GM12878 (cell line): ENCODE data around the gene DKK3. TPM values are rescaled to one million over a fixed set of nuclear protein-coding genes. Genes with fewer than 3 reads are reported as not detected.

Source experiments
- ATAC-seq: fragments of 200-7000 bp; cut with Tn5 transposase; 3 replicates; pipeline ENCODE4 v1.9.1; 2020; ENCODE audit warnings: mild to moderate bottlenecking, moderate library complexity
- BruUV-seq: library from RNA; stranded (reverse); fragments of 400-500 nt; replicated peaks from 2 replicates; lab custom pipeline; 2021; lab: Mats Ljungman, UMichigan
- CTCF ChIA-PET: fragments of 300-600 bp; sonication (Branson Sonifier 250); formaldehyde crosslinking; extraction: SDS; loops from one replicate; lab custom pipeline; 2021; ENCODE audit warnings: inconsistent platforms; lab: Yijun Ruan, JAX
- POLR2A ChIA-PET: fragments of 350-600 bp; formaldehyde crosslinking; extraction: SDS; loops from one replicate; lab custom pipeline; 2021; ENCODE audit warnings: inconsistent platforms; lab: Charles Lee
- RAD21 ChIA-PET: fragments of 300-600 bp; sonication (Branson Sonifier 250); formaldehyde crosslinking; loops from one replicate; lab custom pipeline; 2023; ENCODE audit warnings: antibody characterized with exemption; ENCODE audit not compliant: unreplicated experiment; lab: Charles Lee
- SMC1A ChIA-PET: fragments of 300-600 bp; sonication (Branson Sonifier 250); formaldehyde crosslinking; loops from one replicate; lab custom pipeline; 2023; ENCODE audit not compliant: unreplicated experiment, uncharacterized antibody; lab: Charles Lee
- DNase-seq: peaks from one replicate; pipeline ENCODE4 v3.0.0-alpha.2; 2011; ENCODE audit warnings: low read depth, low spot score
- FAIRE-seq: peaks from 3 replicates; lab custom pipeline; 2011; peaks lifted over from hg19 to GRCh38; lab: Jason Lieb, UNC
- H2AFZ ChIP-seq: 2 replicates; pipeline ENCODE4 v1.6.0; 2011; ENCODE audit warnings: low read depth, low read length, control low read depth; ENCODE audit not compliant: control insufficient read depth
- H3K27ac ChIP-seq: 2 replicates; pipeline ENCODE4 v1.5.1; 2011; ENCODE audit warnings: control low read depth; ENCODE audit not compliant: control insufficient read depth, insufficient read depth
- H3K27me3 ChIP-seq, 2 experiments: replicated peaks in 1 of 2; 2 replicates each; pipeline versions ENCODE4 v1.6.0 to v1.6.1; 2011; ENCODE audit warnings: low read length in 1 of 2; ENCODE audit not compliant: control insufficient read depth in 2 of 2, insufficient read depth in 2 of 2
- H3K36me3 ChIP-seq, 2 experiments: 2 replicates each; pipeline ENCODE4 v1.5.1; 2011; ENCODE audit warnings: low read length in 1 of 2; ENCODE audit not compliant: control insufficient read depth in 2 of 2, insufficient read depth in 2 of 2
- H3K4me1 ChIP-seq: 2 replicates; pipeline ENCODE4 v1.6.1; 2011; ENCODE audit warnings: mild to moderate bottlenecking, low read length, moderate library complexity, mixed read lengths; ENCODE audit not compliant: control insufficient read depth, insufficient read depth
- H3K4me2 ChIP-seq: 2 replicates; pipeline ENCODE4 v1.6.0; 2011; ENCODE audit warnings: control low read depth; ENCODE audit not compliant: control insufficient read depth, insufficient read depth
- H3K4me3 ChIP-seq: fragments of 200-600 bp; sonication (generic); 2 replicates; pipeline ENCODE4 v1.5.1; 2016
- H3K79me2 ChIP-seq: 2 replicates; pipeline ENCODE4 v1.6.0; 2011; ENCODE audit warnings: low read length; ENCODE audit not compliant: control insufficient read depth, insufficient read depth
- H3K9ac ChIP-seq: 2 replicates; pipeline ENCODE4 v1.8.0; 2011; ENCODE audit warnings: low read length, control low read depth, mixed read lengths; ENCODE audit not compliant: control insufficient read depth, insufficient read depth
- H3K9me3 ChIP-seq: replicated peaks from 3 replicates; pipeline ENCODE4 v1.5.1; 2011; ENCODE audit warnings: mild to moderate bottlenecking, low read length; ENCODE audit not compliant: control insufficient read depth, insufficient read depth
- H4K20me1 ChIP-seq: 2 replicates; pipeline ENCODE4 v1.6.0; 2011; ENCODE audit not compliant: control insufficient read depth, insufficient read depth
- BCL11A ChIP-seq: IDR thresholded peaks from 2 replicates; pipeline ENCODE4 v1.6.1; 2011; ENCODE audit warnings: low read depth, low read length
- CREM ChIP-seq: IDR thresholded peaks from 2 replicates; pipeline ENCODE4 v1.6.1; 2014; ENCODE audit warnings: antibody characterized with exemption, low read depth
- HDGF ChIP-seq: fragments of 450-650 bp; IDR thresholded peaks from 2 replicates; pipeline ENCODE4 v1.6.1; 2016; ENCODE audit warnings: antibody characterized with exemption
- MEF2A ChIP-seq: IDR thresholded peaks from 2 replicates; pipeline ENCODE4 v1.6.1; 2011; ENCODE audit warnings: low read depth, mild to moderate bottlenecking, low read length, moderate library complexity; ENCODE audit not compliant: insufficient read depth
- MTA2 ChIP-seq: fragments of 450-650 bp; IDR thresholded peaks from 2 replicates; pipeline ENCODE4 v1.6.1; 2016; ENCODE audit warnings: low read depth, mild to moderate bottlenecking, moderate library complexity
- NFXL1 ChIP-seq: fragments of 450-650 bp; IDR thresholded peaks from 2 replicates; pipeline ENCODE4 v1.6.1; 2017; ENCODE audit warnings: antibody characterized with exemption, mild to moderate bottlenecking, borderline replicate concordance
- NRF1 ChIP-seq: conservative IDR thresholded peaks from 2 replicates; pipeline ENCODE4 v1.6.1; 2011; ENCODE audit warnings: mild to moderate bottlenecking, low read depth, low read length, improper control_type of control experiment
- RAD21 ChIP-seq: IDR thresholded peaks from 2 replicates; pipeline ENCODE4 v1.6.1; 2011; ENCODE audit warnings: mild to moderate bottlenecking, low read depth, low read length, moderate library complexity; ENCODE audit not compliant: insufficient read depth
- RCOR1 ChIP-seq: conservative IDR thresholded peaks from 2 replicates; pipeline ENCODE4 v1.6.1; 2012; ENCODE audit warnings: low read depth, low read length, improper control_type of control experiment
- TAF1 ChIP-seq: IDR thresholded peaks from 2 replicates; pipeline ENCODE4 v1.6.1; 2011; ENCODE audit warnings: mild to moderate bottlenecking, low read depth, low read length, borderline replicate concordance
- ZBED1 ChIP-seq: IDR thresholded peaks from 2 replicates; pipeline ENCODE4 v1.6.1; 2016; ENCODE audit warnings: borderline replicate concordance
- WGBS: methylation state at CpG from one replicate; pipeline ENCODE4 v1.1.6; 2016; ENCODE audit warnings: low lambda C conversion rate; ENCODE audit not compliant: insufficient replicate concordance, insufficient coverage; ENCODE audit errors: missing lambda C conversion rate; 5-methylcytosine and 5-hydroxymethylcytosine counted together
- in situ Hi-C: fragments of 300-500 bp; cut with MboI; formaldehyde crosslinking; loops from 9 replicates; pipeline ENCODE4 v1.14.3; 2018; ENCODE audit warnings: mixed read lengths
- intact Hi-C: fragments of 100-400 bp; cut with micrococcal nuclease; formaldehyde crosslinking; loops from one replicate; pipeline ENCODE4 v1.14.2; 2022; ENCODE audit not compliant: unreplicated experiment
- polyA plus RNA-seq, 11 experiments: library from polyadenylated mRNA; depleted of rRNA in 4 of 11; unstranded in 6 of 11; stranded (reverse) in 5 of 11; fragments of >200 nt; fragmentation: Nextera tagmentation in 4 of 11; fragmentation: Illumina TruSeq in 1 of 11; extraction: Ambion mirVana in 4 of 11; extraction: Trizol in 1 of 11; gene quantifications; 1 replicate in 1 of 11; 2 replicates in 10 of 11; pipeline versions ENCODE4 v1.2.1 to v1.2.3, GENCODE V29; 2011 to 2016; ENCODE audit warnings: inconsistent platforms in 2 of 11, missing spikeins in 2 of 11, low read depth in 1 of 11
- total RNA-seq, 4 experiments: library from RNA; depleted of rRNA in 3 of 4; stranded (reverse); fragments of >200 nt in 3 of 4; fragmentation: Illumina TruSeq in 1 of 4; extraction: Trizol in 1 of 4; gene quantifications; 2 replicates each; pipeline versions ENCODE4 v1.2.1 to v1.2.3, GENCODE V29; 2013 to 2021
- TF ChIP-seq, protein P1 (sequence below): IDR thresholded peaks from 2 replicates; pipeline ENCODE4 v1.6.1; 2011; ENCODE audit warnings: borderline replicate concordance, low read depth, mild to moderate bottlenecking, moderate library complexity, low read length; ENCODE audit not compliant: insufficient read depth, poor library complexity, severe bottlenecking
- TF ChIP-seq, protein P2 (sequence below): fragments of 450-650 bp; IDR thresholded peaks from 2 replicates; pipeline ENCODE4 v1.6.1; 2017; ENCODE audit warnings: borderline replicate concordance
- TF ChIP-seq, protein P3 (sequence below): IDR thresholded peaks from 2 replicates; pipeline ENCODE4 v1.6.1; 2012; ENCODE audit warnings: low read depth, low read length, improper control_type of control experiment
- TF ChIP-seq, protein P4 (sequence below): fragments of 450-650 bp; IDR thresholded peaks from 2 replicates; pipeline ENCODE4 v1.6.1; 2014; ENCODE audit warnings: mild to moderate bottlenecking

Gene DKK3
- total and polyA plus RNA-seq, 10 of the 15 experiments (the other 5 are each of a cell fraction or from before 2014, with no cell fraction given) = 0.07 to 0.16 (median 0.15) TPM; not detected in 7

DNA sequence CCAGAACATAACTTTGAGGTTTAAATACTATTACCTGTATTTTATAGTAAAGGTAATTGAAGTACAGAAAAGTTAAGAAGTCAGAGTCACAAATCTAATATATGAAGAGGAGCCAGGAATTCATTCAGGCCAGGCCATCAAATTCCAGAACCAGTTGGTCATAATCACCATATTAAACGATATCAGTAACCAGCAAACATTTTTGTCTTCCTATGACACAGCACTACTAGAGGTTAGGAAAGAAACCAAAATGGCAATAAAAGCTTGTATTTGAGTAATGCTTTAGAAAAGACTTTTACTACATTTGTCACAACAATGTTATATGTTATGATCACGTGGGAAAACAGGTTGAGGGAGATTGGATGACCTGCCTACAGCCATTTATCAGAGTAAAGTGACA, 62.2 kb downstream of the DKK3 start:
- no peak overlapping the region for H3K9ac ChIP-seq
- TF ChIP-seq BCL11A = no peak
- TF ChIP-seq, protein P1, sequence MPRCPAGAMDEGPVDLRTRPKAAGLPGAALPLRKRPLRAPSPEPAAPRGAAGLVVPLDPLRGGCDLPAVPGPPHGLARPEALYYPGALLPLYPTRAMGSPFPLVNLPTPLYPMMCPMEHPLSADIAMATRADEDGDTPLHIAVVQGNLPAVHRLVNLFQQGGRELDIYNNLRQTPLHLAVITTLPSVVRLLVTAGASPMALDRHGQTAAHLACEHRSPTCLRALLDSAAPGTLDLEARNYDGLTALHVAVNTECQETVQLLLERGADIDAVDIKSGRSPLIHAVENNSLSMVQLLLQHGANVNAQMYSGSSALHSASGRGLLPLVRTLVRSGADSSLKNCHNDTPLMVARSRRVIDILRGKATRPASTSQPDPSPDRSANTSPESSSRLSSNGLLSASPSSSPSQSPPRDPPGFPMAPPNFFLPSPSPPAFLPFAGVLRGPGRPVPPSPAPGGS = no peak
- no peak for TF ChIP-seq CREM
- TF ChIP-seq, protein P2, sequence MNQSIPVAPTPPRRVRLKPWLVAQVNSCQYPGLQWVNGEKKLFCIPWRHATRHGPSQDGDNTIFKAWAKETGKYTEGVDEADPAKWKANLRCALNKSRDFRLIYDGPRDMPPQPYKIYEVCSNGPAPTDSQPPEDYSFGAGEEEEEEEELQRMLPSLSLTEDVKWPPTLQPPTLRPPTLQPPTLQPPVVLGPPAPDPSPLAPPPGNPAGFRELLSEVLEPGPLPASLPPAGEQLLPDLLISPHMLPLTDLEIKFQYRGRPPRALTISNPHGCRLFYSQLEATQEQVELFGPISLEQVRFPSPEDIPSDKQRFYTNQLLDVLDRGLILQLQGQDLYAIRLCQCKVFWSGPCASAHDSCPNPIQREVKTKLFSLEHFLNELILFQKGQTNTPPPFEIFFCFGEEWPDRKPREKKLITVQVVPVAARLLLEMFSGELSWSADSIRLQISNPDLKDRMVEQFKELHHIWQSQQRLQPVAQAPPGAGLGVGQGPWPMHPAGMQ = no peak
- TF ChIP-seq HDGF = no peak
- TF ChIP-seq ZBED1 = no peak
- TF ChIP-seq MEF2A = no peak
- TF ChIP-seq NFXL1 = no peak
- TF ChIP-seq, protein P3, sequence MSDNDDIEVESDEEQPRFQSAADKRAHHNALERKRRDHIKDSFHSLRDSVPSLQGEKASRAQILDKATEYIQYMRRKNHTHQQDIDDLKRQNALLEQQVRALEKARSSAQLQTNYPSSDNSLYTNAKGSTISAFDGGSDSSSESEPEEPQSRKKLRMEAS = no peak
- no peak for TF ChIP-seq NRF1
- no peak for TF ChIP-seq RAD21
- TF ChIP-seq, protein P4, sequence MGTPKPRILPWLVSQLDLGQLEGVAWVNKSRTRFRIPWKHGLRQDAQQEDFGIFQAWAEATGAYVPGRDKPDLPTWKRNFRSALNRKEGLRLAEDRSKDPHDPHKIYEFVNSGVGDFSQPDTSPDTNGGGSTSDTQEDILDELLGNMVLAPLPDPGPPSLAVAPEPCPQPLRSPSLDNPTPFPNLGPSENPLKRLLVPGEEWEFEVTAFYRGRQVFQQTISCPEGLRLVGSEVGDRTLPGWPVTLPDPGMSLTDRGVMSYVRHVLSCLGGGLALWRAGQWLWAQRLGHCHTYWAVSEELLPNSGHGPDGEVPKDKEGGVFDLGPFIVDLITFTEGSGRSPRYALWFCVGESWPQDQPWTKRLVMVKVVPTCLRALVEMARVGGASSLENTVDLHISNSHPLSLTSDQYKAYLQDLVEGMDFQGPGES = no peak
- TF ChIP-seq TAF1 = no peak
- no peak for TF ChIP-seq RCOR1
- TF ChIP-seq MTA2 = no peak
- no peaks in the 10 kb centered on the region for H3K9me3 ChIP-seq
- no peaks in the 10 kb centered on the region for H3K79me2 ChIP-seq
- H3K27me3 ChIP-seq = no peaks in the 10 kb centered on the region
- 100% methylated on average over 2 of the region's 2 CpGs for WGBS
- ATAC-seq (no peak), FAIRE-seq (no peak), DNase-seq (no peak)
- no peak overlapping the region for H3K4me2 ChIP-seq
- RAD21 ChIA-PET = no interaction called here
- POLR2A ChIA-PET = no interaction called here
- no peak overlapping the region for H2AFZ ChIP-seq
- H3K4me3 ChIP-seq = no peak overlapping the region
- in situ Hi-C loops (no loop called here), intact Hi-C loops (no loop called here)
- SMC1A ChIA-PET = interaction anchor here (0.5 to 1.8 kb wide), 5 partner anchors 8 to 1950 kb away, joined by 3 to 6 read pairs (median 5); no protein-coding TSS in a partner anchor
- H3K36me3 ChIP-seq = peaks cover 4 to 26% of the 10 kb centered on the region in 2 experiments
- BruUV-seq = no TSS peak
- CTCF ChIA-PET = interaction anchor here (0.7 to 3.0 kb wide), 3 partner anchors 8 to 21 kb away, joined by 3 to 12 read pairs (median 8); no protein-coding TSS in a partner anchor
- H3K4me1 ChIP-seq = no peaks in the 10 kb centered on the region
- no peaks in the 10 kb centered on the region for H4K20me1 ChIP-seq
- no peak overlapping the region for H3K27ac ChIP-seq
